ENCODE data around the gene FOXA2. TPM values are rescaled to one million over a fixed set of nuclear protein-coding genes. Genes with fewer than 3 reads are reported as not detected.

FOXA2 gene
- total RNA-seq: not detected in 3 replicates

GRCh38 chr20:22584522-22584921 lies at the start of gene FOXA2:
Gene FOXA2, minus strand, starts transcription at chr20:22584572. Its CDS starts 294 bp downstream, at chr20:22584278.
- H3K9me3 Mint-ChIP-seq: no peaks in the 10 kb centered on the region
- H3K4me1 Mint-ChIP-seq: peaks cover 11% of the 10 kb centered on the region
- H3K4me3 Mint-ChIP-seq: peak within 1 kb of the TSS; percentile 47
- H3K27me3 Mint-ChIP-seq (ENCODE audit: low read depth): peaks cover 90% of the 10 kb centered on the region
- no peak within 1 kb of the TSS for H3K27ac Mint-ChIP-seq
- TF ChIP-seq CTCF (IDR thresholded peaks at IDR 0.05; ENCODE audit: unreplicated experiment): no peak
- no peak for DNase-seq (ENCODE audit: low spot score in 2 of 2, unreplicated experiment in 2 of 2)
- H3K36me3 Mint-ChIP-seq: no peaks in the 10 kb centered on the region

- H3K27me3 Mint-ChIP-seq (ENCODE audit: low read depth): peaks cover 37% of the 10 kb centered on the region
- H3K4me3 Mint-ChIP-seq: no peak overlapping the region
- H3K36me3 Mint-ChIP-seq: no peaks in the 10 kb centered on the region
- TF ChIP-seq CTCF (IDR thresholded peaks at IDR 0.05; ENCODE audit: unreplicated experiment): no peak
- H3K27ac Mint-ChIP-seq: no peak overlapping the region
- no peak for DNase-seq (ENCODE audit: low spot score in 2 of 2, unreplicated experiment in 2 of 2)
- H3K9me3 Mint-ChIP-seq: no peaks in the 10 kb centered on the region
- no peaks in the 10 kb centered on the region for H3K4me1 Mint-ChIP-seq
Observed at GRCh38 chr20:22630701-22631100, 46.3 kb upstream of the FOXA2 start.

GRCh38 chr20:22629927-22630326 lies 45.6 kb upstream of the FOXA2 start:
- Mint-ChIP-seq H3K36me3 (no peaks in the 10 kb centered on the region), H3K27ac (no peak overlapping the region), H3K27me3 (ENCODE audit: low read depth) (peaks cover 43% of the 10 kb centered on the region), H3K9me3 (no peaks in the 10 kb centered on the region), H3K4me1 (no peaks in the 10 kb centered on the region), H3K4me3 (no peak overlapping the region)
- no peak for DNase-seq (ENCODE audit: low spot score in 2 of 2, unreplicated experiment in 2 of 2)
- TF ChIP-seq CTCF (IDR thresholded peaks at IDR 0.05; ENCODE audit: unreplicated experiment): no peak

GRCh38 chr20:22629447-22629846 lies 45.1 kb upstream of the FOXA2 start:
- Mint-ChIP-seq H3K27ac (no peak overlapping the region), H3K4me3 (no peak overlapping the region), H3K27me3 (ENCODE audit: low read depth) (peaks cover 46% of the 10 kb centered on the region), H3K4me1 (no peaks in the 10 kb centered on the region), H3K9me3 (no peaks in the 10 kb centered on the region), H3K36me3 (no peaks in the 10 kb centered on the region)
- TF ChIP-seq CTCF (IDR thresholded peaks at IDR 0.05; ENCODE audit: unreplicated experiment): no peak
- no peak for DNase-seq (ENCODE audit: low spot score in 2 of 2, unreplicated experiment in 2 of 2)

GRCh38 chr20:22626496-22626895 lies 42.1 kb upstream of the FOXA2 start:
- H3K4me3 Mint-ChIP-seq: no peak overlapping the region
- DNase-seq (ENCODE audit: low spot score in 2 of 2, unreplicated experiment in 2 of 2): no peak
- H3K9me3 Mint-ChIP-seq: no peaks in the 10 kb centered on the region
- no peak overlapping the region for H3K27ac Mint-ChIP-seq
- H3K4me1 Mint-ChIP-seq: no peaks in the 10 kb centered on the region
- H3K36me3 Mint-ChIP-seq: no peaks in the 10 kb centered on the region
- peaks cover 58% of the 10 kb centered on the region for H3K27me3 Mint-ChIP-seq (ENCODE audit: low read depth)
- no peak for TF ChIP-seq CTCF (IDR thresholded peaks at IDR 0.05; ENCODE audit: unreplicated experiment)

GRCh38 chr20:22623211-22623610 lies 38.8 kb upstream of the FOXA2 start:
- Mint-ChIP-seq H3K4me3 (no peak overlapping the region), H3K27me3 (ENCODE audit: low read depth) (peaks cover 66% of the 10 kb centered on the region), H3K27ac (no peak overlapping the region), H3K36me3 (no peaks in the 10 kb centered on the region), H3K4me1 (no peaks in the 10 kb centered on the region), H3K9me3 (no peaks in the 10 kb centered on the region)
- no peak for DNase-seq (ENCODE audit: low spot score in 2 of 2, unreplicated experiment in 2 of 2)
- no peak for TF ChIP-seq CTCF (IDR thresholded peaks at IDR 0.05; ENCODE audit: unreplicated experiment)

Data from mesothelial cell of epicardium (in vitro differentiated cells).